K562 treated with DMSO at 1 percent for 12 hours (cell line): ENCODE data around the gene DIPK1C. TPM values are rescaled to one million over a fixed set of nuclear protein-coding genes. Genes with fewer than 3 reads are reported as not detected.

Experiments
- total RNA-seq: library from RNA; unstranded; fragments of 300-600 nt; gene quantifications from 2 replicates; pipeline ENCODE4 v1.2.3, GENCODE V29; 2022; ENCODE audit not compliant: insufficient read depth

The DIPK1C gene
- total RNA-seq = 0.89 and 1.4 TPM in 2 replicates

GRCh38 chr18:74457043-74457724 is at the start of gene DIPK1C:
TSS of gene DIPK1C (minus strand) at chr18:74457308. CDS start at chr18:74457259, 49 bp downstream.

GRCh38 chr18:74495581-74496507 is 38.7 kb upstream of the DIPK1C start, which contains the start of gene CNDP2:
TSS of gene CNDP2 (plus strand) at chr18:74496363. CDS start at chr18:74499974, 3,611 bp downstream.

Other genes starting within 250 kb of the DIPK1C start
- 15.6 and 18.6 TPM in 2 replicates for gene CYB5A, start 165.3 kb downstream of the DIPK1C start, total RNA-seq
- gene C18orf63, start 141.5 kb downstream of the DIPK1C start, total RNA-seq = not detected in 2 replicates
- gene CNDP2, start 39.1 kb upstream of the DIPK1C start, total RNA-seq = 48.5 and 63.0 TPM in 2 replicates
- gene CNDP1, start 77.2 kb upstream of the DIPK1C start, total RNA-seq = not detected in 2 replicates
- gene ZNF407, start 140.6 kb upstream of the DIPK1C start, total RNA-seq = 0.61 and 2.3 TPM in 2 replicates